Measurements from ENCODE around the gene ANP32B.
"Not testable (repeated sequence)": the region's sequence is repeated elsewhere in the genome, so short reads cannot be mapped to it uniquely, and the experiment has no call there.

The ANP32B gene

GRCh38 chr9:98016137-98016680, 33.1 kb downstream of the ANP32B start:
- no peak for TF ChIP-seq CTCF (IDR thresholded peaks at IDR 0.05; ENCODE audit: control insufficient read depth, insufficient read depth, low read depth, low read length, missing control alignments)
- no peak overlapping the region for H3K4me3 ChIP-seq (ENCODE audit: control insufficient read depth, low read depth, low read length)
- no peak for DNase-seq (ENCODE audit: low read depth)

GRCh38 chr9:98017306-98017705, 34.2 kb downstream of the ANP32B start:
- TF ChIP-seq CTCF (IDR thresholded peaks at IDR 0.05; ENCODE audit: control insufficient read depth, insufficient read depth, low read depth, low read length, missing control alignments): no peak
- DNase-seq (ENCODE audit: low read depth): no peak
- H3K4me3 ChIP-seq (ENCODE audit: control insufficient read depth, low read depth, low read length): no peak overlapping the region

- DNase-seq (ENCODE audit: low read depth): no peak
- TF ChIP-seq CTCF (IDR thresholded peaks at IDR 0.05; ENCODE audit: control insufficient read depth, insufficient read depth, low read depth, low read length, missing control alignments): no peak
- no peak overlapping the region for H3K4me3 ChIP-seq (ENCODE audit: control insufficient read depth, low read depth, low read length)
Measured at GRCh38 chr9:98018347-98018746, 35.2 kb downstream of the ANP32B start.

GRCh38 chr9:98019098-98019497, 36.0 kb downstream of the ANP32B start:
- no peak overlapping the region for H3K4me3 ChIP-seq (ENCODE audit: control insufficient read depth, low read depth, low read length)
- no peak for TF ChIP-seq CTCF (IDR thresholded peaks at IDR 0.05; ENCODE audit: control insufficient read depth, insufficient read depth, low read depth, low read length, missing control alignments)

GRCh38 chr9:98019869-98020268, 36.7 kb downstream of the ANP32B start:
- not testable (repeated sequence) for H3K4me3 ChIP-seq (ENCODE audit: control insufficient read depth, low read depth, low read length); DNase-seq (ENCODE audit: low read depth)

More at GRCh38 chr9:98019098-98019497, 36.0 kb downstream of the ANP32B start:
- no peak for DNase-seq (ENCODE audit: low read depth)

GRCh38 chr9:98020476-98021145, 37.5 kb downstream of the ANP32B start:
- DNase-seq (ENCODE audit: low read depth): no peak
- no peak for TF ChIP-seq CTCF (IDR thresholded peaks at IDR 0.05; ENCODE audit: control insufficient read depth, insufficient read depth, low read depth, low read length, missing control alignments)

GRCh38 chr9:98021306-98022040, 38.3 kb downstream of the ANP32B start:
- no peak for TF ChIP-seq CTCF (IDR thresholded peaks at IDR 0.05; ENCODE audit: control insufficient read depth, insufficient read depth, low read depth, low read length, missing control alignments)
- DNase-seq (ENCODE audit: low read depth): no peak
- no peak overlapping the region for H3K4me3 ChIP-seq (ENCODE audit: control insufficient read depth, low read depth, low read length)

More at GRCh38 chr9:98020476-98021145, 37.5 kb downstream of the ANP32B start:
- H3K4me3 ChIP-seq (ENCODE audit: control insufficient read depth, low read depth, low read length): no peak overlapping the region

All from AG09309 (cell line).